GM21825 (cell line): ENCODE measurements around the gene ZNF525.
A peak's percentile ranks its signal among the peaks of the same experiment; 100 is the strongest.
"Not testable (repeated sequence)": the region's sequence is repeated elsewhere in the genome, so short reads cannot be mapped to it uniquely, and the experiment has no call there.

Source experiments
- ATAC-seq: cut with Tn5 transposase; IDR thresholded peaks from one replicate; pipeline ENCODE4 v1.9.1; 2021; ENCODE audit warnings: mild to moderate bottlenecking, moderate library complexity; ENCODE audit not compliant: unreplicated experiment

ZNF525 gene

DNA sequence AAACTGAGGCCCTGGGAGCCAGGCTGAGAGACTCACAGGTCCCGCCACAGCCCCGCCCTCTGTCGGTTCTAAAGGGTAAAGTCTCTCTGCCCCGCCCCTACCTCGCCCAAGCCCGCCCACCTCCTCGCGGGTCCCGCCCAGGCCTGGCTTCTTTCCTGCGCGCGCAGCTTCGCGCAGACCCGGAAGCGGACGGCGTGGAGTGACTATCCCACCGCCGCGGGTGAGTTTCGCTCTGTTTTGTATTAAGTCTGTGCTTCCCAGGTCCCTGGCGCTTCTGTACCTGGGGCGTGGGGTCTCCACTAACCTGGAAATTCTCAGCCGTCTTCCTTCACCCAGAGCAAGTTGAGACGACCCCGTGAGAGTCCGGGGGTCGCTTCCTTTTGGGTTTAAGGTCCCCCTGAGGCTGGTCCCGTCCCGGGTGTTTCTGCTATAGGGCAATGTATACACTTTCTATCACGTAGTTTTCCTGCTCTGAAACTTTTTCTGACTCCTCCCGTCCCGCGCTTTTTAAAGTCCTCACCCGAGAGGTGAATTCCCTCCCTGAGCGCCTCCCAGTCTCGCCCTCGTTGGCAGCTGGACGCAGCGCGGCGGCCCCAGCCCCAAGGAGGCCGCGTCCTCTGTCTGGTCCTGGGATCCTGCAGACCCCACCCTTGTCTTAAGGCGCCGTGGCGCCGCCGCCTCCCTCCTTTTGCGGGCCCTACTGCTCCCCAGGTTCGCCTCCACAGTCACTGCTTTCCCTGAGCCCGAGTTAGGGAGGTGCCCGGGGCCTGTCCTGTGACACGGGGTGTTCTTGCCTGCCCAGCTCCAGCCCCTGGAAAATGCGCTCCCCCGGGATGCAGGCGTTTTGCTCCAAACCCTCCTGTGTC is 29.7 kb downstream of the ZNF525 start, which contains the start of gene ZNF765:
TSS of gene ZNF765 (plus strand) at position 176 of the 866 bp plus-strand sequence. CDS start 2,867 bp downstream, outside the sequence.
- peak; percentile 79 for ATAC-seq

DNA sequence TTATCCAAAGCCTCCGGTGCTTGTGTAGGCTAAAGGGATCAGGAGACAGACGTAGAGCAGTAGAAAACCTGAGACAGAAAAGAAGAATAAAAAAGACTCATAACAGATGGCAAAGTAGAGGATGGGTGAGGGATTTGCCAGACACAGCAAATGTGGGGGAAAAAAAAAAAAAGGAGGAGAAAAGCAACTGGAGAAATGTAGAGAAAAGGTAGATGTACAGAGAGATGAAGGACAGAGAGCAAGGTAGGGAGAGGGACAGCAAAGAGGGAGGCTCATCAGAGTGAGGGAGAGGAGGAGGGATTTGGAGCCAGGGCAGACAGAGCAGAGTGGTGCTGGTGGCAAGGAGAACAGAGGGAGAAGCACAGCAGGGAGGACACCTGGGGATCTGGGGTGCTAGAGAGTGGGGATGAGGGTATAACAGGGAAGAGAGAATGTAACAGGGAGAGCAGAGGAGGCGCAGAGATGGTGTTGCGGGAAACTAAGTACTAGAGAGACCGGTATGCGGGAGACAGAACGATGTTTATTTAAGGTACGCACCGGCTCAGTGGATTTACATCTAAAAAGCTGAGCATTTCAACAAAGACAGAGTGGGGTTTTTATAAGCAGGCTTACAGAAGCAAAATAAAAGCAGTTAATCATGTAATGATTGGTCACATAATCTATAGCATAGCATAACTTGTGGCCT is 30.5 kb downstream of the ZNF525 start:
- not testable (repeated sequence) for ATAC-seq

DNA sequence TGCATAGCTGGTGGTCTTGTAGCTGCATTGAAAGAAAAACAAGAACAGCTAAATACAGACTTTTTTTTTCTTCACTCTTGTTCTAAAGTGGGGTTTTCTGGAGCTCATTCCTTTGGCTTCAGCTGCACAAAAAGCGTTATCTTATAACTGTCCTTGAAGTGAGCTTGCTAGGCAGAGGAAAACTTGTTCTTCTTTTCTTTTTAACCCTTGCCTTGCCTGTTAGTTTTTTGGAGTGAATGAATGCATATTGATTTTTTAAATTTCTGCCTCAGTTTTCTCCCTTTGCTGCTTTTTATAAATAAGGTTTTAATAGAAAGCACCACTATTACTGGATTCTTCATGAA is 31.0 kb downstream of the ZNF525 start:
- no peak for ATAC-seq

DNA sequence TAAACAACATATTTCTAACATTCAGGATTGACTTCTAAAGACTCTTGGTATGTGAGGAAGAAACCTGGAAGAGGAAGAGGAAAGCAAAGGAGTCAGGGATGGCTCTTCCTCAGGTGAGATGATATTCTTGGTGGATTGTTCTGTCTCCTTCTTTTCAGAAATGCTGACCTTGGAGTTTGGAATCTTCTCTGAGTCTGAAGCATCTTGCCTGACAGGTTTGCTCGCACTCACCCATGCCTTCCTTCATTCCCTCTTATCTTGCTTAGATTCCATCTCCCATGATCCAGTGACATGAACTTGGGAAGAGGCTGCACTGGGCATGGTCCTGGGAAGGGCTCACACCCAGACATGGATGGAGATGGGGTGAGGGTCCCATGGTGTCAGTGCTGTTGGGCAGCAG is 32.4 kb downstream of the ZNF525 start:
- ATAC-seq = not testable (repeated sequence)

DNA sequence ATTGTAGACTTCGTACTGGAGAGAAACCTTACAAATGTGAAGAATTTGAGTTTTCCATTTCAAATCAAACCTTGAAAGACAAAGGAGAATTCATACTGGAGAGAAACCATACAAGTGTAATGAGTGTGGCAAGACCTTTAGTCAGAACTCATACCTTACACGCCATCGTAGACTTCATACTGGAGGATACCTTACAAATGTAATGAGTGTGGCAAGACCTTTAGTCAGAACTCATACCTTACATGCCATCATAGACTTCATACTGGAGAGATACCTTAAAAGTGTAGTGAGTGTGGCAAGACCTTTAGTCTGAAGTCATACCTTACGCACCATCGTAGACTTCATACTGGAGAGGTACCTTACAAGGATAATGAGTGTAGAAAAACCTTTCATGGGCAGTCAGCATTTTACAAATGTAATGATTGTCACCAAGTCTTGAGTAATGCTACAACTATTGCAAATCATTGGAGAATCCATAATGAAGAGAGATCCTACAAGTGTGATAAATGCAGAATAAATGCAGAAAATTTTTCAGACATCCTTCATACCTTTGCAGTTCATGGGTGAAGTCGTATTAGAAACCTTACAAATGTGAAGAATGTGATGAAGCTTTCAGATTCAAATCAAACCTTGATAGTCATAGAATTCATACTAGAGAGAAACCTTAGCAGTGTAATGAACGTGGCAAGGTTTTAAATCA is 44.1 kb downstream of the ZNF525 start:
- no peak for ATAC-seq

GRCh38 chr19:53420520-53421315 is 55.2 kb downstream of the ZNF525 start:
- ATAC-seq = not testable (repeated sequence)

- no peak for ATAC-seq
Observed at GRCh38 chr19:53422551-53422950, 57.0 kb downstream of the ZNF525 start.

DNA sequence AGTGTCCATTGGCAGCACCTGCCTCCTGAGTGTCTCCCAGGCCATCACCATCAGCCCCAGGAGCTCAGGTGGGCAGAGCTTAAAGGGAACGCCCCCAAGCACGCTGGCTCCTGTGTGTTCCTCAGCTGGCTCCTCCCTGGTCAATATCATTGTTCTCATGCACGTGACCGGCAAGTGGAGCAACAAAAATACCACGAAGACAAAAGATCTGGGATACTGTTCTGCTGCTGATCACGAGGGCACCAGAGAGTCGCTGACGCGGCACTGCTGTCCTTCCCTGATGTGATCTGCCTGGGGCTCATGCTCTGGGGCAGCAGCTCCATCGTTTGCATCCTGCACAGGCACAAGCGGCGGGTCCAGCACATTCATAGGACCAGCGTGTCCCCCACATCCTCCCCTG is 57.6 kb downstream of the ZNF525 start:
- ATAC-seq = not testable (repeated sequence)

- ATAC-seq = not testable (repeated sequence)
Observed at GRCh38 chr19:53423680-53424079, 58.2 kb downstream of the ZNF525 start.

DNA sequence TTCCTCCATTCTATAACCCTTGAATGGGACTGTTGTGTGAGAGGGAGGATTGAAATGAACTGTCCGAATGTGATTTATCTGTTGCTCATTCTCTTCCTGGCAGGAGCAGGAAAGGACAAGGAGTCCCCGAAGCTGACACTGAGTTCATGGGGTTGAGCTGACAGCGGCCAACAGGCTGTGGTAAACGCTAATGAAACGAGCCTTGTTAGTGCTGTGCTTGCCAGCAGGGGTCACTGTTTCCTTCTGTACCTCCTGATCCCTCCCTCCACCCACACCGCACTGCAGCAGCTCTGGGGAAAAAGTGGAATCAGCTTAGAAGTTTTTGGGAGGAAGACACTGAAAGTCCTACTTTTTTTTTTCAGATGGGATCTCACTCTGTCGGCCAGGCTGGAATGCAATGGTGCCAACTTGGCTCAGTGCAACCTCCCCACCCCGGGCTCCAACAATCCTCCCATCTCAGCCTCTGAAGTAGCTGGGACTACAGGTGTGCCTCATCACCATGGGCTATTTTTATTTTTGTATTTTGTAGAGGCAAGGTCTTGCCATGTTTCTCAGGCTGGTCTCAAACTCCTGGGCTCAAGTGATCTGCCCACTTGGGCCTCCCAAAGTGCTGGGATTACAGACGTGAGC is 59.6 kb downstream of the ZNF525 start:
- no peak for ATAC-seq

DNA sequence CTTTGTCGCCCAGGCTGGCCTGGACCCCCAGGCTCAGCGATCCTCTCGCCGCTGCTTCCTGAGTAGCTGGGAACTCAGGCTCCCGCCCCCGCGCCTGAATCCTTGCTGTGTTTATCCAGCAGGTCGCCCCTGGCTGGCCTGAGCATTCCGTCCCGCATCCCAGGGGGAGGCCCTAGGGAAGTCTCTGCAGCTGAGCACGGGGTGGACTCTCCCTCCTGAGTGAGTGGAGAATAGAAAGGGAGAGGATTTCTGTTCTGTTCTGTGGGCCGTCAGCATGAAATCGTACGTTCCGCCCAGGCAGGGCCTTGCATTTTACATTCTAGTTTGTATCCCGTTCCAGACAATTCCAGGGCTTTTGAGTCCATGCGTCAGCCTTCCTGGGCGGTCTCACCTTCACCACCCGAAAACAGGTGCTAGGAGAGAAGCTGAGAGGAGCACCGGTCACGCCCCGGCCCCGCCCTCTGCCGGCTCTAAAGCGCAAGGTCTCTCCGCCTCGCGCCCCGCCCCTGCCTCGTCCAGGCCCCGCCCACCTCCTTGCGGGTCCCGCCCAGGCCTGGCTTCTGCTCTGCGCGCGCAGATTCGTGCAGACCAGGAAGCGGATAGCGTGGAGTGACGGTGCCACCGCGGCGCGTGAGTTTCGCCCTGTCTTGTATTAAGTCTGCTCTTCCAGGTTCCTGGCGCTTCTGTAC is 66.0 kb downstream of the ZNF525 start, which contains the start of gene ZNF761:
TSS of gene ZNF761 (plus strand) at position 586 of the 689 bp plus-strand sequence. CDS start 15,285 bp downstream, outside the sequence.
- ATAC-seq = peak; percentile 97

DNA sequence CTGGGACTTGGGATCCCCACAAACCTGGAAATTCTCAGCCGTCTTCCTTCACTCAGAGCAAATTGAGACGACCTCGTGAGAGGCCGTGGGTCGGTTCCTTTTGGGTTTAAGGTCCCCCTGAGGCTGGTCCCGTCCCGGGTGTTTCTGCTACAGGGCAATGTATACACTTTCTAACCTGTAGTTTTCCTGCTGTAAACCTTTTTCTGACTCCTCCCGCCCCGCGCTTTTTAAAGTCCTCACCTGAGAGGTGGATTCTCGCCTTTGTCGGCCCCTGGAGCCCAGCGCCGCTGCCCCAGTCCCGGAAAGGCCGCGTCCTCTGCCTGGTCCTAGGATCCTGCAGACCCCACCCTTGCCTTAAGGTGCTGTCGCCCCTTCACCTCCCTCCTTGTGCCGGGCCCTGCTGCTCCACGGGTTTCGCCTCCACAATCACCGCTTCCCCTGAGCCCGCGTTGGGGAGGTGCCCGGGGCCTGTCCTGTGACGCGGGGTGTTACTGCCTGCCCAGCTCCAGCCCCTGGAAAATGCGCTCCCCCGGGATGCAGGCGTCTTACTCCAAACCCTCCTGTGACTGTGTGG is 66.7 kb downstream of the ZNF525 start:
- peak; percentile 6 for ATAC-seq
